Measurements from ENCODE around the gene OTUD5. TPM values are rescaled to one million over a fixed set of nuclear protein-coding genes. Genes with fewer than 3 reads are reported as not detected.
"Not testable (repeated sequence)": the region's sequence is repeated elsewhere in the genome, so short reads cannot be mapped to it uniquely, and the experiment has no call there.

OTUD5 gene
- total RNA-seq, 1 experiment from 2014 or later = 67.8 TPM

DNA sequence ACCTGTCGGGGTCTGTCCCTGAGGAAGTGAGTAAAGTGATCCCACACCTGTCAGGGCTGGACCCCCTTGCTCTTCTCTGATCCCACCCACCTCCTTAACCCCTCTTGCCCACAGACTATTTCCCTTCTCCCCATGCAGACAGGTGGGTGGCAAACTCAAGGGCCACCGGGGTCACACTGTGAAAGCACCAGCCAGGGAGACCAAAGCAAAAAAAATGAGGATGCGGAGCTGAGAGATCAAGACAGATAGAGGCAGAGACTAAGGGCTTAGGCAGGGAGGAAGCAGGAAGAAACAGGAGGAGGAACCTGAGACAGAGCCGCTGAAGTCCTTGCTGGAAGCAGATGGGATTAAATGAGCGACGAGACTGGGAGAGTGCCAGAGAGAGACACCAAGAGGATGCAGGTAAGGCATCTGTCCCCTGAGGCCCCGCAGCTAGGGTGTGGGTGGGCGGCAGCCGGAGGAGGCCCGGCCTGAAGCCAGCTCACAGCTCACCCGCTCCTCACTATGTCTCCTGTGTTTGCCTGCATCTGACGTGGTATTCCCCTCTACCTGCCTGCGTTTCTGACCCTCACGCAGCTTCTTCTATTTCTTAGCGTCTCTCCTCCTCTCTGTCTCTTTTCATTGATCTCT, 67.0 kb downstream of the OTUD5 start:
- no TSS peak for BruUV-seq (replicated peaks)
- H3K4me1 Mint-ChIP-seq (ENCODE audit: low read depth, unreplicated experiment) = peaks cover 14% of the 10 kb centered on the region
- TF ChIP-seq, protein P1, sequence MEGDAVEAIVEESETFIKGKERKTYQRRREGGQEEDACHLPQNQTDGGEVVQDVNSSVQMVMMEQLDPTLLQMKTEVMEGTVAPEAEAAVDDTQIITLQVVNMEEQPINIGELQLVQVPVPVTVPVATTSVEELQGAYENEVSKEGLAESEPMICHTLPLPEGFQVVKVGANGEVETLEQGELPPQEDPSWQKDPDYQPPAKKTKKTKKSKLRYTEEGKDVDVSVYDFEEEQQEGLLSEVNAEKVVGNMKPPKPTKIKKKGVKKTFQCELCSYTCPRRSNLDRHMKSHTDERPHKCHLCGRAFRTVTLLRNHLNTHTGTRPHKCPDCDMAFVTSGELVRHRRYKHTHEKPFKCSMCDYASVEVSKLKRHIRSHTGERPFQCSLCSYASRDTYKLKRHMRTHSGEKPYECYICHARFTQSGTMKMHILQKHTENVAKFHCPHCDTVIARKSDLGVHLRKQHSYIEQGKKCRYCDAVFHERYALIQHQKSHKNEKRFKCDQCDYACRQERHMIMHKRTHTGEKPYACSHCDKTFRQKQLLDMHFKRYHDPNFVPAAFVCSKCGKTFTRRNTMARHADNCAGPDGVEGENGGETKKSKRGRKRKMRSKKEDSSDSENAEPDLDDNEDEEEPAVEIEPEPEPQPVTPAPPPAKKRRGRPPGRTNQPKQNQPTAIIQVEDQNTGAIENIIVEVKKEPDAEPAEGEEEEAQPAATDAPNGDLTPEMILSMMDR (IDR thresholded peaks at IDR 0.05; ENCODE audit: unreplicated experiment) = no peak
- CTCF ChIA-PET = interaction anchor here (1.5 kb wide), 1 partner anchor 27 kb away, joined by 3 read pairs; no protein-coding TSS in a partner anchor
- H3K36me3 Mint-ChIP-seq (ENCODE audit: insufficient read depth, unreplicated experiment) = peaks cover 38% of the 10 kb centered on the region
- peak overlapping the region; percentile 74 for H3K4me3 Mint-ChIP-seq (ENCODE audit: low read depth, unreplicated experiment)
- intact Hi-C loops (cut with micrococcal nuclease; ENCODE audit: unreplicated experiment) = loop anchor here (10.0 kb wide), 1 partner anchor 56 kb away; the partner anchor contains the start of gene PCSK1N
- no peaks in the 10 kb centered on the region for H3K9me3 Mint-ChIP-seq (ENCODE audit: low read depth, unreplicated experiment)
- no peak for DNase-seq
- no peaks in the 10 kb centered on the region for H3K27me3 Mint-ChIP-seq (ENCODE audit: unreplicated experiment)
- H3K27ac Mint-ChIP-seq (ENCODE audit: unreplicated experiment) = peak overlapping the region; percentile 69

DNA sequence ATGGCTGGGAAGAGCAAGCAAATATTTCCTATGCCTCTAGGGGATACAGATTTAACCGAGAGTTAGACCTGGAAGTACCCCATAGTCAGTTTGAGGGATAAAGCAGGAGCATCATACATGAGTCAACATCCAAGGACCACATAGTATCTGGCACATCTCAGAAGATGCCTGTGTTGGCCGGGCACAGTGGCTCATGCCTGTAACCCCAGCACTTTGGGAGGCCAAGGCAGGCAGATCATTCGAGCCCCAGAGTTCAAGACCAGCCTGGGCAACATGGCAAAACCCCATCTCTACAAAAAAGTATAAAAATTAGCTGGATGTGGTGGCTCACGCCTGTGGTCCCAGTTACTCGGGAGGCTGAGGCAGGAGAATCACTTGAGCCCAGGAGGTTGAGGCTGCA, 70.8 kb downstream of the OTUD5 start:
- H3K4me1 Mint-ChIP-seq (ENCODE audit: low read depth, unreplicated experiment) = peaks cover 14% of the 10 kb centered on the region
- intact Hi-C loops (cut with micrococcal nuclease; ENCODE audit: unreplicated experiment) = not testable (repeated sequence)

DNA sequence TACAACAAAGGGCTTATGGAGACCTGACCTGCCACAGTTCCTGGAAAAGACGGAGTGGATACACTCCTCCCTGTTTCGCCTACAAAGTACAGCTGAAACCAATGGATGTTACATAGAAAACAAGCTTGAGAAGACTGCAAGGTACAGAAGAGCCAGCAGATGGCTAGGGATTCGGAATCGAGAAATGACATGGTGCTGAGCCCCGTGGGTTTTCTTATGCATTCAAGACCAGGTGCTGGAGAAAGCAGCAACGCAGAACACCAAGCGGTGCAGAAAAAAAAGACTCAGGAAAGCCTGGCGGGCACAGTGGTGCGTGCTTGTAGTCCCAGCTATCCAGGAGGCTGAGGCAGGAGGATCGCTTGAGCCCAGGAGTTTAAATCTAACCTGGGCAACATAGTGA, 73.7 kb downstream of the OTUD5 start:
- Mint-ChIP-seq H3K9me3 (ENCODE audit: low read depth, unreplicated experiment) (no peaks in the 10 kb centered on the region), H3K4me3 (ENCODE audit: low read depth, unreplicated experiment) (no peak overlapping the region), H3K4me1 (ENCODE audit: low read depth, unreplicated experiment) (no peaks in the 10 kb centered on the region), H3K27me3 (ENCODE audit: unreplicated experiment) (no peaks in the 10 kb centered on the region), H3K27ac (ENCODE audit: unreplicated experiment) (no peak overlapping the region), H3K36me3 (ENCODE audit: insufficient read depth, unreplicated experiment) (no peaks in the 10 kb centered on the region)
- BruUV-seq (replicated peaks) = no TSS peak
- no peak for DNase-seq
- TF ChIP-seq, protein P1 (IDR thresholded peaks at IDR 0.05; ENCODE audit: unreplicated experiment) = no peak
- intact Hi-C loops (cut with micrococcal nuclease; ENCODE audit: unreplicated experiment) = no loop called here
- CTCF ChIA-PET = no interaction called here

More for the DNA sequence above, 70.8 kb downstream of the OTUD5 start:
- DNase-seq; H3K27ac Mint-ChIP-seq (ENCODE audit: unreplicated experiment); H3K27me3 Mint-ChIP-seq (ENCODE audit: unreplicated experiment); H3K9me3 Mint-ChIP-seq (ENCODE audit: low read depth, unreplicated experiment); H3K4me3 Mint-ChIP-seq (ENCODE audit: low read depth, unreplicated experiment); BruUV-seq (replicated peaks); CTCF ChIA-PET: not testable (repeated sequence)
- peaks cover 18% of the 10 kb centered on the region for H3K36me3 Mint-ChIP-seq (ENCODE audit: insufficient read depth, unreplicated experiment)

DNA sequence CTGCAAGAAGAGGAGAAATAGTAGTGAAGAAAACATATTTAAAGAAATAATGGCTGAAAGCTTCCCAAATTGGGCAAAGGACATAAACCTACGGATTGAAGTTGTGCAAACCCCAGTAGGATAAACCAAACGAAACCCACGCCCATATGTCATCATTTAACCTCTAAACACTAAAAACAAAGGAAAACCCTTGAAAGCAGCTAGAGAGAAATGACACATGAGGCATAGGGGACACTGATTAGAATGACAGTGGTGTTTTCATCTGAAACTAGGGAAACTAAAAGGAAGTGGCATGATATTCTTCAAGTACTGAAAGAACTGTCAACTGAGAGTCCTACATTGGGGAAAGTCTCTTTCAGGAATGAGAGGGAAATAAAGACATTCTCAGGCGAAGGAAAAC, 80.5 kb downstream of the OTUD5 start:
- DNase-seq; BruUV-seq (replicated peaks): not testable (repeated sequence)

More for the DNA sequence above, 80.5 kb downstream of the OTUD5 start:
- H3K4me1 Mint-ChIP-seq (ENCODE audit: low read depth, unreplicated experiment); intact Hi-C loops (cut with micrococcal nuclease; ENCODE audit: unreplicated experiment); H3K9me3 Mint-ChIP-seq (ENCODE audit: low read depth, unreplicated experiment); H3K27me3 Mint-ChIP-seq (ENCODE audit: unreplicated experiment); H3K36me3 Mint-ChIP-seq (ENCODE audit: insufficient read depth, unreplicated experiment); H3K27ac Mint-ChIP-seq (ENCODE audit: unreplicated experiment); CTCF ChIA-PET; H3K4me3 Mint-ChIP-seq (ENCODE audit: low read depth, unreplicated experiment): not testable (repeated sequence)

Other genes starting within 250 kb of the OTUD5 start
- not detected in 2 replicates for gene GLOD5, start 195.9 kb downstream of the OTUD5 start, total RNA-seq (2022)
- not detected in 2 replicates for gene GATA1, start 171.0 kb downstream of the OTUD5 start, total RNA-seq (2022)
- 68.1 and 78.7 TPM in 2 replicates for gene HDAC6, start 155.5 kb downstream of the OTUD5 start, total RNA-seq (2022)
- gene ERAS, start 131.1 kb downstream of the OTUD5 start, total RNA-seq (2022) = 0.47 and 0.49 TPM in 2 replicates
- 53.3 and 70.5 TPM in 2 replicates for gene PCSK1N, start 122.0 kb downstream of the OTUD5 start, total RNA-seq (2022)
- 86.1 and 96.8 TPM in 2 replicates for gene TIMM17B, start 59.8 kb downstream of the OTUD5 start, total RNA-seq (2022)
- gene PQBP1, start 59.7 kb downstream of the OTUD5 start, total RNA-seq (2022) = 110 and 113 TPM in 2 replicates
- 68.1 and 81.0 TPM in 2 replicates for gene SLC35A2, start 46.0 kb downstream of the OTUD5 start, total RNA-seq (2022)
- 12.8 and 13.9 TPM in 2 replicates for gene PIM2, start 38.6 kb downstream of the OTUD5 start, total RNA-seq (2022)
- gene KCND1, start 14.2 kb upstream of the OTUD5 start, total RNA-seq (2022) = 8.4 and 9.7 TPM in 2 replicates
- gene GRIPAP1, start 44.7 kb upstream of the OTUD5 start, total RNA-seq (2022) = 92.8 and 97.8 TPM in 2 replicates
- 32.2 and 35.1 TPM in 2 replicates for gene TFE3, start 85.8 kb upstream of the OTUD5 start, total RNA-seq (2022)
- 30.8 and 39.0 TPM in 2 replicates for gene CCDC120, start 101.4 kb upstream of the OTUD5 start, total RNA-seq (2022)
- 11.5 and 16.1 TPM in 2 replicates for gene PRAF2, start 116.4 kb upstream of the OTUD5 start, total RNA-seq (2022)
- 42.7 and 59.3 TPM in 2 replicates for gene WDR45, start 122.3 kb upstream of the OTUD5 start, total RNA-seq (2022)
- 32.3 and 35.7 TPM in 2 replicates for gene GPKOW, start 166.1 kb upstream of the OTUD5 start, total RNA-seq (2022)
- 13.9 and 16.6 TPM in 2 replicates for gene MAGIX, start 205.2 kb upstream of the OTUD5 start, total RNA-seq (2022)
- gene PLP2, start 214.3 kb upstream of the OTUD5 start, total RNA-seq (2022) = 222 and 273 TPM in 2 replicates
- gene PRICKLE3, start 228.8 kb upstream of the OTUD5 start, total RNA-seq (2022) = 22.3 and 24.3 TPM in 2 replicates
- 1.9 and 2.7 TPM in 2 replicates for gene SYP, start 242.6 kb upstream of the OTUD5 start, total RNA-seq (2022)